Activated T-cell treated with anti-CD3 and anti-CD28 coated beads for 1 hour (primary cell): ENCODE data around the gene MINDY2.
A peak's percentile ranks its signal among the peaks of the same experiment; 100 is the strongest.
"Not testable (repeated sequence)": the region's sequence is repeated elsewhere in the genome, so short reads cannot be mapped to it uniquely, and the experiment has no call there.

Experiments
- DNase-seq: peaks from one replicate; pipeline ENCODE4 v3.0.0-alpha.2; 2020; ENCODE audit warnings: low read depth

Gene MINDY2

GRCh38 chr15:58752716-58753115 lies 18.4 kb upstream of the MINDY2 start:
- DNase-seq = no peak

DNA sequence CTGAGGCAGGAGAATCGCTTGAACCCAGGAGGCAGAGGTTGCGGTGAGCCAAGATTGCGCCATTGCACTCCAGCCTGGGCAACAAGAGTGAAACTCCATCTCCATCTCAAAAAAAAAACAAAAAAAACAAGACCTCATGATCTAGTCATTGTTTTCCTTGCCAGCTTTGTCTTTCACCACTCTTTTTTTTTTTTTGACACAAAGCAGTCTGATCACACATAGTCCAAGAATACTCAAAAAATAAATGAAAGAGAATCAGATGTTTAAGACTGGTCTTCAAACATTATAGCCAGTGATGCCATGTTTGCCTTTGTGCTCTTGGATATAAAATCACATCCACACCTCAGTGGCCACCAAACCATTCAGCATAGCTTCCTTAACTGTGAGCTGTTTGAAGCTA lies 15.8 kb upstream of the MINDY2 start:
- DNase-seq = no peak

DNA sequence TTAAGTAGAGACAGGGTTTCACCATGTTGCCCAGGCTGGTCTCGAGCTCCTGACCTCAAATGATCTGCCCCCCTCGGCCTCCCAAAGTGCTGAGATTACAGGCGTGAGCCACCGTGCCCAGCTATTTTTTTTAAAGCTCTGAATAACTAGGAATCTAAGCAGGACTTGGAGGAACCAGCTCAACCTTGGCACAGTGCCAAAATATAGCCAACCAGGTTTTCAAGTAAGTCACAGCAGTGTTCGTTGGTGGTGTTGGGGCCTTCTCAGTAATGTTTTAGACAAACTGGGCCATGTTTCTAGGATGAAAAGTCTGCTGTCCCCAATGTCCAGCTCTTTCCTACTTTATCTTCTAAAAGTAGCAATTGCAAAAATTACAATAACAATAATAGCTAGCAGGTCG lies 15.1 kb upstream of the MINDY2 start:
- no peak for DNase-seq

DNA sequence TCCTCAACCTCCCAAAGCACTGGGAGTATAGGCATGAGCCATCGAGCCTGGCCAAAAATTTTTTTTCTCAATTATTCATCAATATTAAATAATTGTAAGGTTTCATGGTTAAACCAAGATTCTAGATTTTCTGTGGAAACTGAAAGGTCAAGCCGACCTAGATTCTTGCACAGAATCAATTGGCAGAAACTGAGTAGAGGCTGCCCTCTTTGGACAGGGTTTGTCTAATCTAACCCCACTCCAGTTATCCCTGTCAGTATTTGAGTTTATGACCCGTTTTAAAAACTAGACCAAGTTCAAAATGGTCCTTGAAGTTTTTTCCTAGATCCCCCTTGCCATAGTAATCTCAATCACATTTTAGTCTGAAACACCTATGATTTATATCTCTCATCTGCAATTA lies 13.0 kb upstream of the MINDY2 start:
- no peak for DNase-seq

- DNase-seq = no peak
These were observed 10.6 kb upstream of the MINDY2 start for GRCh38 chr15:58760385-58761009.

DNA sequence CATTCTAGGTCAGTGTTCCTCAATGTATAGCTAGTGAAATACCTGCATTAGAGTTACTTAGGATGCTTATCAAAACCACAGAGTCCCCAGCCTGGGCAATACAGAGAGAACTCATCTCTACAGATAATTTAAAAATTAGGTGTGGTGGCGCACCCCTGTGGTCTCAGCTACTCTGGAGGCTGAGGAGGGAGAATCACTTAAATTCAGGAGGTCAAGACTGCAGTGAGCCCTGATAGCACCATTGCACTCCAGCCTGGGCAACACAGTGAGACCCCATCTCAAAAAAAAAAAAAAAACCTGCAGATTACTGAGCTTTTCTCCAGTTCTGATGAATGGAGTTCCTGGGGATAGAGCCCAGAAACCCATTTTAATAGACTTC lies 10.1 kb upstream of the MINDY2 start:
- DNase-seq = no peak

GRCh38 chr15:58762285-58762684 lies 8.8 kb upstream of the MINDY2 start:
- DNase-seq = no peak

DNA sequence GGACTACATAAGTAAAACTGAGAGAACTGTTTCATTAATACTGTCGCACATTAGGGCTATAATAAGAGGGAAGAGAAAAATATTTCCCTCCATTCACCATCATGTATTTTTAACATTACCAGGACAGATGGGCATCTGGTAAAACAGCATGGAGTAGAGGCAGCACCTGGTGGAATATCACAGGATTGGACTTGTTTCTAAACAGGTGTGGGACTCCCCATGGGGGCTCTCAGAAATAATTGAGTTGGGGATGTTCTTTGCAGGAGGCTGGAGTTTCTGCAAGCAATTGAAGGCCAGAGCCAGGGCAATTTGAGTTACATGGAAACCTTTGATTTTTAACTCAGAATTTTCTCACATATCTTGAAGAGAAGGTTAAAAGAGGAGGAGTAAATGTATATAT lies 8.4 kb upstream of the MINDY2 start:
- DNase-seq = no peak

DNA sequence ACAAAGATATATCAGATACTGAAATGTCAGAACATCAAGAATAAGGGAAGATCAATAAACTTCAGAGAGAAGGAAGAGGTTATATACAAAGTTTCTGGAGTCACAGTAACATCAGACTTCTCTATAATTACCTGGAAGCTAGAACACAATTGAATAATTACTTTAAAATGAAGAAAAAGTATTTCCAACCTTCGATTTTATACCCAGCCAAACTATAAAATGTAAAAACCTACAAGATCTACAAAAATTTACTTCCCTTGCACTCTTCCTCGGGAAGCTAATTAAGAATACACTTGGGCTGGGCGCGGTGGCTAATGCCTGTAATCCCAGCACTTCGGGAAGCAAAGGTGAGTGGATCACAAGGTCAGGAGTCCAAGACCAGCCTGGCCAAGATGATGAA lies 6.6 kb upstream of the MINDY2 start:
- no peak for DNase-seq

- DNase-seq = no peak
These were observed 4.8 kb upstream of the MINDY2 start for GRCh38 chr15:58766290-58766689.

DNA sequence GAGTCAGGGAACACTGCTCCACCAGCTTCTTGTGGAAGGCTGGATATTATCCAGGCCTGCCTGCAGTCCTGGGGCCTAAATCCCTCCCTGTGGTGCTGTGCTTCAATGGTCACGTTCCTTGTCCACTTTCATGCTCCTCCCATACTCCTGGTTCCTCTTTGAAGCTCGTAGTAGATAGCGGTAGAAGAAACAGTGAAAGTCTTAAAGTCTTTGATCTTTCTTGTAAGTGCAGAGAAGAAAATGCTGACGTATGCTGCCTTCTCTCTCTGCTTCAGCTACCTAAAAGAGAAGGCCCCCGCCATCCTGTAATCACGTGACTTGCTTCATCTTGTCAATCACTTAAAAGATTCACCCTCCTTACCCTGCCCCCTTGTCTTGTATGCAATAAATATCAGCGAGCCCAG lies 2.5 kb upstream of the MINDY2 start:
- not testable (repeated sequence) for DNase-seq

DNA sequence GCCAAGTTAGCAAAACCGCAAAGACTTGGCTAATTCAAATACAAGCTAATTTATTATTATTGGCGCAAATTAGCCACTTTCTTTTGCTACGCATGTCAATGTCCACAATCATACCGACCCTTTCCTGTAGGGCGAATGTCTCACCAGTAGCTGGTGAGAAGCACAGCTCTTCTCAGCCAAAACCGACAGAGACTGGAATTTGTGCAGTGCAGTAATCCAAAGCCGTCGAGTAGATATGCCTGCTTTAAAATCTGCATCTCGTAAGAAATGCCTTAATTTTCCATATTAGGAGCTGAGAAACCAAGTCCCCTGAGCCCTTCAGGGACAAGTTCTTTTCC lies 614 bp upstream of the MINDY2 start:
- DNase-seq = peak; percentile 11

- no peak for DNase-seq
These were observed 634 bp downstream of the MINDY2 start for GRCh38 chr15:58771621-58772250.

DNA sequence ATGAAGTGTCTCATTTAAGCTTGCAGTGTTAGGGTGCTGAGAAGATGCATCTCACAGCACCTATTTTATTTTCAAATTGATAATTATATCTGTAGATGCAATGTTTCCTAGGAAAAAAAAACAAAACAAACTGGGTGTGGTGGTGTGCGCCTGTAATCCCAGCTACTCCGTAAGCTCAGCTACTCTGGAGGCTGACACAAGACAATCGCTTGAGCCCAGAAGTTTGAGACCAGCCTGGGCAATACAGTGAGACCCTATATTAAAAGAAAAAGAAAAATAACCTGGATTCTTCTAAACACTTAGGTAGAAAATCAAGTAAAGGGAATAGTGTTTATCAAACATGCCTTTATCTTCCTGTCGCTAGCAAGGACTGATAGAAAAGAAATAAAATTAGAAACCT lies 1.9 kb downstream of the MINDY2 start:
- no peak for DNase-seq

DNA sequence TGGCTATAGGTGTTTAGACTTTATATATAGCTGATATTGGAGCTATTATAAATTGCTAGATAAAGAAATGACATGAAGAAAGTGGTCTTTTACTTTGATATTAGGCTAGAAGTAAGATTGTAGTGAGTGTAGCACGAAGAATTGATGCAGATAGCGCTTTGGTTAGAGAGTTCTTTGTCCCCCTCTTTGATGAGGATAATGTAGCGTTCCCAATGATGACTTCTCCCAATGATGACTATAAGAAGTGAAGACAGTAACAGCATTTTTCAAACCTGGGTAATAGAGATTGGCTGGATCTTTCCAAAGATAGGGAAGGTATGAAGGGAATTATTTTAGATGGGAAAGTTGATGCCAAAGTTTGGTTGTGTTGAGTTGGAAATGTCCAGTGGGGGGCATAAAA lies 4.3 kb downstream of the MINDY2 start:
- DNase-seq = no peak

- no peak for DNase-seq
These were observed 6.0 kb downstream of the MINDY2 start for GRCh38 chr15:58777107-58777506.

- DNase-seq = no peak
These were observed 8.5 kb downstream of the MINDY2 start for GRCh38 chr15:58779554-58779953.

DNA sequence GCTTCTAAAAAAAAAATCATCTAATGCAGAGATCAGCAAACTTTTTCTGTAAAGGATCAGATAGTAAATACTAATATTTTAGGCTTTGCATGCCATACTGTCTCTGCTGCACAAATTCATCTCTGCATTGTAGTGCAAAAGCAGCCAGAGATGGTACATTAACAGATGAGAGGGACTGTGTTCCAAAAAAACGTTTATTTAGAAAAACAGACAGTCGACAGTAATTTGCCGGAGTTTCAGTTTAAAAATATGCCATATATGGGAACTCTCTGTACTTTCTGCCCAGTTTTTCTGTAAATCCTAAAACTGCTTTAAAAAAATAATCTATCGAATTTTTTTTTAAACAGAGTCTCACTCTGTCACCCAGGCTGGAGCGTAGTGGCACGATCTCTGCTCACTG lies 14.3 kb downstream of the MINDY2 start:
- DNase-seq = no peak

DNA sequence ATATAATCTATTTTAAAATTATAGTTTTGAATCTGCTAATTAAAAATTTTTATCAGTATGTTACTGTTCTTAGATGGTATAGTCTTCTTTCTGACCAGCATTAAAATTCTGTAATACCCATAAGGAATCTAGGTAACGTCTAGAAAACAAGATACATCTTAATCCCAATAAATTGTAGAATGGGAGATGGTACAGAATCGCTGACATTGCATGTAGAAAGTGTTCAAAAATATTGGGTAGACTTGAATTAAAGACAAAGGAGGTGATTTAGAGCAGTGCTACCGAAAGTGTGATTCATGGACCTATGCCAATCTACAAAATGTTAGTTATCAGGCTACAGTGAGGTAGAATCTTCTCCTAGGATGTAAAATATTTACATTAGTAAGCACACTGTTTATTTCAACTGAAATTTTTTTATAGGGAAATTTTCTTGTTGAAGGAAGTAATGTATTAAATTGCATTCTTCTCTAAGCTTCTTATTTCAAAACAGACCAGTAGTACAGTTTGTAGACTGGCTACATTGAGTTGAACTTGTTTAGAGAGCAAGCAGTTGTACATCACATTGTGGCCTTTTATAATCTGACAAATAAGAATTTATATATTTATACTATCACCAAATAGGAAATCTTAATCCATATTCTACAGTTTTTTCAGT lies 17.1 kb downstream of the MINDY2 start:
- no peak for DNase-seq

GRCh38 chr15:58793862-58794261 lies 22.8 kb downstream of the MINDY2 start:
- DNase-seq = no peak

- DNase-seq = no peak
These were observed 24.7 kb downstream of the MINDY2 start for GRCh38 chr15:58795825-58796224.

- DNase-seq = no peak
These were observed 26.4 kb downstream of the MINDY2 start for GRCh38 chr15:58797505-58797904.

DNA sequence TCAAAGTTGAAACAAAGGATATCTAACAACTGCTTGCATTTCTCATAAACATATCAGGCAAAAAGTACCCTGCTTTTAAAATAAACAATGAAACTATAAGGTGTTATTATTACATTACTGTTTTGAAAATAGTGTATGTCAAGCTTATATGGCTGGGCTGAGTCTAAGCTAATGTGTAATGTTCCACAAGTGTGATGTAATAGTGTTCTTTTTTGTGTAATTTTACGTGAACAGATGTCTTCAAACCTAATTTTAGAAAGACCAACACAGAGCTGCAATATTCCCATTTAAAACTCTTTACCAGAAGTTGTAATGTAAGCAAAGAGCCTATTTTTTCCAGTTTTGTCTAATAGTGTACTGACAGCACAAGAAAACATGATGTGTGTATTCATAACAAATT lies 34.0 kb downstream of the MINDY2 start:
- no peak for DNase-seq

- DNase-seq = not testable (repeated sequence)
These were observed 52.2 kb downstream of the MINDY2 start for GRCh38 chr15:58823267-58823666.
